A673 (cell line): ENCODE results near the gene PLCB4.

Experiments used
- CTCF ChIP-seq: fragments of 300-800, 200-600 bp; sonication (generic); conservative IDR thresholded peaks from 2 replicates; pipeline ENCODE4 v1.5.1; 2017; ENCODE audit warnings: low read depth, mild to moderate bottlenecking, antibody characterized with exemption, low read length, moderate library complexity, mixed read lengths
- EZH2 ChIP-seq: fragments of 200-600 bp; sonication (generic); IDR thresholded peaks from 2 replicates; pipeline ENCODE4 v1.6.1; 2017; ENCODE audit warnings: borderline replicate concordance, low read depth, mild to moderate bottlenecking, mixed read lengths, antibody characterized with exemption, low read length; ENCODE audit not compliant: poor library complexity, severe bottlenecking

DNA sequence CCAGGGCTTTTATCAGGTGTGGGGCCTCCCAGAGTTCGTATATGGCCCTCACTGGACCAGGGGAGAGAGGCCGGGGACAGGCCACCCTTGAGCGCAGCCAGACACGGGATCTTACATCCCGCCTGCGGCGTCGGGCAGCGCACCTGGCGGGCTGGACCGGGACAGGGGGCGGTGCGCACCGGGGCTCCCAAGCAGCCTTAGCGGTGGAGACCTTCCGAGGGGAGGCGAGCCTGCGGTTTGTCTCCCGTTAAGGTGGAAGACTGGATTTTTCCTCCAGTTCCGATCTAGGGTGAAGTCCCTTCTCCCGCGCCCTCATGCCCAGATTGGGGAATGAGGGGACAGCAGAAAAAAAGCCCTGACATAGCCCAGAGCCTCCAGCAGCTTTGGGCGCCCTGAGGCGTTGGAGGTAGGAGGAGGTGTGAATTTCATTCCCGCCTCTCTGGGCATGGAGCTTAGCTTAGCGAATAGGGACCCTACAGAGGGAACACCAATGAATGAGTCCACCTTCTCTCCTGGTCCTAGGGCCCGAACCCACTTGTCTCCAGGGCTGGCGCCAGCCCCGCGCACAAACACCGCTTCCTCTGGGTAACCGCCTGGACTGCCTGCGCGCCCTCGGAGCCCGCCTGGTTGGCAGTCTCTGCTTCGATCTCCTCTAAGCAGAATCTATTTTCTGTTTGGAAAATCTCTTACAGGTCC lies 438.8 kb downstream of the PLCB4 start:
- TF ChIP-seq CTCF (no peak), EZH2 (no peak)
